HuH-7.5 (cell line): ENCODE results near the gene KLK1.
"Not testable (repeated sequence)": the region's sequence is repeated elsewhere in the genome, so short reads cannot be mapped to it uniquely, and the experiment has no call there.

Experiments used
- DNase-seq: peaks from one replicate; pipeline ENCODE4 v3.0.0; 2011; ENCODE audit warnings: low spot score

KLK1 gene

GRCh38 chr19:50814883-50815282 lies 8.7 kb downstream of the KLK1 start:
- no peak for DNase-seq

- no peak for DNase-seq
Measured at GRCh38 chr19:50812474-50812873, 11.1 kb downstream of the KLK1 start.

- not testable (repeated sequence) for DNase-seq
Measured at GRCh38 chr19:50811622-50812238, 11.9 kb downstream of the KLK1 start.

GRCh38 chr19:50808856-50809255 lies 14.7 kb downstream of the KLK1 start:
- no peak for DNase-seq

GRCh38 chr19:50804420-50805272 lies 18.9 kb downstream of the KLK1 start:
- DNase-seq: peak; percentile 96

GRCh38 chr19:50803633-50804419 lies 19.8 kb downstream of the KLK1 start:
- DNase-seq: peak; percentile 59

GRCh38 chr19:50801107-50801506 lies 22.5 kb downstream of the KLK1 start:
- no peak for DNase-seq

GRCh38 chr19:50799547-50799851 lies 24.1 kb downstream of the KLK1 start:
- no peak for DNase-seq

- no peak for DNase-seq
Measured at GRCh38 chr19:50798659-50799546, 24.7 kb downstream of the KLK1 start.

- no peak for DNase-seq
Measured at GRCh38 chr19:50797781-50798658, 25.6 kb downstream of the KLK1 start.

GRCh38 chr19:50797429-50797780 lies 26.2 kb downstream of the KLK1 start:
- no peak for DNase-seq

- DNase-seq: no peak
Measured at GRCh38 chr19:50796634-50797428, 26.8 kb downstream of the KLK1 start.

- no peak for DNase-seq
Measured at GRCh38 chr19:50796128-50796633, 27.4 kb downstream of the KLK1 start.

GRCh38 chr19:50795664-50796073 lies 27.9 kb downstream of the KLK1 start:
- no peak for DNase-seq

- DNase-seq: no peak
Measured at GRCh38 chr19:50794876-50795663, 28.5 kb downstream of the KLK1 start.

GRCh38 chr19:50794074-50794875 lies 29.3 kb downstream of the KLK1 start:
- DNase-seq: no peak

GRCh38 chr19:50793558-50794065 lies 30.0 kb downstream of the KLK1 start:
- DNase-seq: no peak
